DMS53 (cell line): ENCODE measurements around the gene CSNK2B.
"Not testable (repeated sequence)": the region's sequence is repeated elsewhere in the genome, so short reads cannot be mapped to it uniquely, and the experiment has no call there.

Experiments used
- DNase-seq: peaks from one replicate; lab custom pipeline; 2025; lab: John Stamatoyannopoulos, UW

CSNK2B gene

DNA sequence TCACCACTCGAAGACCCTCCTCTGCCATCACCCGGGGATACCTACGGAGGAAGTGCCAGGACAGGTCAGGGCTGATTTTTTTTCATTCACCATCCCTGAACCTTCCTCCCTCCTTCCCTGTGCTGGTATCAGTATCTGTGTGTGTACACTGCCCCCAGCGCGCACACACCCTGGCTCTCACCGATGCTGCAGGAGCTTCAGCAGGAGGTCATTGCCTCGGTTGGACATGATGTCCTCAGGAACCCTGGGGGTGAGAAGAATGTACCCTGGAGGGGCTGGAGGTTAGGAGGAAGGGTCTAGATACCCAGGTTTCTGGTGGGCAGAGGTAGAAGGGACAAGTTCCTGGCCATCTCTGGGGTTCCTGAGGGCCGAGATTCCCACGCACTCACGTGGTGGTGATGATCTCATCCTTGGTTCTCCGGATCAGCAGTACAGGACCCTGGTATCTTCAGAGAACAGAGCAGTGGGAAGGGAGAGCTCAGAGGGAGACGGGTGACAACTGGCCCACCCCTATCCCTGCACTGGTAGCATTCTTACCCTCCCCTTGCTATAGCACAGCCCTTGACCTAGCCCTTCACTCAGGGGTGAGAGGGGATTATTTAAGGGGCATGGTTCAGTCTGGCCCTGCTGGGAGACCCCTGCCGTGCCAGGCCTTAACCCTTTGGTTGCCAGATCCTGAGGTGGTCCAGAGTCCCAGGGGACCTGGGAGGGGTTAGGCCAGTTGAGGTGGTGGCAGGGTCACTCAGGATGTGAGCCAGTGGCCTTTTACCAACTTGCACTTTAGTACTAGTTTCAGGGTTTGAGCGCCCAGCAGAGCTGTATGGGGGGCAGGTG lies 22.2 kb downstream of the CSNK2B start:
- DNase-seq, result no peak

DNA sequence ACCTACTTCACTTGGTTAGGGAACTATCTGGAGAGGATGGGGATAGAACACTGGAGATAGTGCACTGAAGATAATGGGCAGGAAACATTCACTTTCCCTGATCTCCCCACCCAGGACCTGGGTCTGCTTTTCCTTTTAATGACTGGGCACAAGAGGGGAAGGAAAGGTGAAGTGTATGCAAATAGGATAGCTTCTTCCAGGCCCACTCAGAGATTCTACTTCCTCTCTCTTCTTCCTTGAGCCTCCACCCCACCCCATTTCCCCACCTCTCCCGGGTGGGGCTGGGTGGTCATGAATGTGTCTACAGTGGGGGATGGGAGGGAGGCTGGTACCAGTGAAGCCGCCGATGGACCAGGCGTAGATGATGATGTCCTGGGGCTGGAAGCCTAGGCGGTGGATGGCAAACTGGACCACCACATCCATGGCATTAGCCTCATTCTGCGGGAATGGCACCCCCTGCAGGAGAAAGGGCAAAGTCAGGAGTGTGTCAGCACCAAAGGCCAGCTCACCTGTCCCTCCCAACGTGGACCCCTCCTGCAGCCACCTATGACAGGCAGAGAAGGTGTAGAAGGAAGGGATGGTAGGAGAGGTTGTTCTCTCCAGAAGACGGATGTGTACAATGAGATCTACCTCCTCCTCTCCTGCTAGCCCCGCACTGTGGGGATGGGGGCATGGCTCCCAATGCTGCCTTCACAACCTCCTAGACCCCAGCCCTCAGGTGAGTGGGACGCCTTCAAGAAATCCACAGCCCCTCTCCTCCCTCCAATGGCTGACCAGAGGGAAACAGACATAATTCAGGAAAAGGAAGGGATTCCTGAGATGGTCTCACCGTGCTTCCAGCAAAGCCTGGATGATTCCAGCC lies 23.6 kb downstream of the CSNK2B start:
- DNase-seq, result peak; percentile 21

GRCh38 chr6:31690231-31691077 lies 24.6 kb downstream of the CSNK2B start:
- no peak for DNase-seq

GRCh38 chr6:31691078-31691463 lies 25.2 kb downstream of the CSNK2B start:
- DNase-seq, result no peak

GRCh38 chr6:31691564-31692108 lies 25.8 kb downstream of the CSNK2B start:
- DNase-seq, result no peak

DNA sequence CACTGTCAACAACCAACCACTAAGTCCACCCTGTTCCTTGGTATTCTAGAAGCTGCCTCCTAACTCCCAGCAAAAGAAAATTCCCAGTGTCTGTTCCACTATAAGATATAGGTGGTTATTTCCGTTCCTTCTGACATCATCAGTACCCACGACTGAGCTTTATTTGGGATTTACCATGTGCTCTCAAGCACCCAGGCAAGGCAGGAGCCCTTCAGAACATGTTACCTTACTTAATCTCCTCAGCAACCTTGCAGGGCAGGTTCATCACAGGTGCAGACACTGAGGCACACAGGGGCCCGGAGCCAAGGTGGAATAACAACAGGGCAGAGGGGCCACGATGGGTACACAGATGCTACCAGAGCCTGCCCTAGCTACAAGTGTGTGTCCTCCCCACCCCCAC lies 26.5 kb downstream of the CSNK2B start:
- DNase-seq, result no peak

GRCh38 chr6:31692886-31693285 lies 27.0 kb downstream of the CSNK2B start:
- no peak for DNase-seq

DNA sequence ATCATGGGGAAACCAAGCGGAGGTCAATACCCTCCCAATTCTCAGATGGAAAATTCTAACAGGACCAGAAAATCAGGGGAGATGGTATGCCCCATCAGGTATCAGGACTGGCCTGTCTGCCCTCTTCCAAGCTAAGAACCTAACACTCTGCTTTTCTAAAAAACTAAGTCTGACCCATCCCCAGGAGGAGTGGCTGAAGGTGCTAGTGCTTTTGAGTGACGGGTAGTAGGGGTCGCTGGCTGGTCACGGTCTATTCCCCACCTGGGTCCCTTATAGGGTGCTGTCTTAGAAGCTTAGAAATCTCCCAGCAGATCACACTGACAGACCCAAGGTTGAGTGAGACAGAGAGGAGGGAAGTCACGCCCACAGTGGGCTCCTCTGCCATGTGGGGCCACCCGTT lies 27.7 kb downstream of the CSNK2B start:
- no peak for DNase-seq

GRCh38 chr6:31697555-31697954 lies 31.7 kb downstream of the CSNK2B start:
- peak; percentile 17 for DNase-seq

GRCh38 chr6:31700740-31701401 lies 35.0 kb downstream of the CSNK2B start:
- no peak for DNase-seq

DNA sequence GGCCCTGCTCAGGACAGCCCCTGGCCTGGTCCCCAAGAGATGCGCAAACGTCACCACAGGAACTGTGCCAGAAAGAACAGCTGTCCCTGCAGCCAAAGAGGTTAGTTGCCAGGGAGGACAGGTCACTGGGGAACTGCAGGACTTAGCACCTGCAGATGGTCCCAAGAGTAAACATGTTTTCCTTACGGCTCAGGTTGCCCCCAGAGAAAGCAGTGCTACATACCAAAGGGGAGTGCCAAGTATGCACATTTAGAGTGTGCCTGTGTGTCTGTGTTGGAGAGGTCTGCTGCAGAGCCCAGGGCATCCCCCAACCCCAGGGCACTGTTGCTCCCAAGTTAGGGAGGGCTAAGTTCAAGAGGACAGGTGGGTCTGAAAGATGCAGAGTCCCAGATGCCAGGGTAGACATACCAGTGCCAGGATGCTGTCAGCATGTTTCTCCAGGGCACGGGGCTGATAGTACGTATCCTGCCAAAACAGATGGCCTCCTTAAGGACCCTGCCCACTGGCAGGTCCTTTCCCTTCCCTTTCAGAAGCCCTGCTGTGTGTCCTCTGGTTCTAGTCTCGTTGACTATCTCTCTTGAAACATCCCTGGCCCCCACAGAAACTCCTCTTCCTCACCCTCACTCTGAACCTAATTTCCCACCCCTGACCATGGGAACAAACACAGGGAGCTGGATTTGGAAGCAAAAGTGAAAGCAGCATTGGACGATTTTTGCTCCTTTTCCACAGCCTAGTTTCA lies 36.0 kb downstream of the CSNK2B start:
- DNase-seq, result peak; percentile 70

DNA sequence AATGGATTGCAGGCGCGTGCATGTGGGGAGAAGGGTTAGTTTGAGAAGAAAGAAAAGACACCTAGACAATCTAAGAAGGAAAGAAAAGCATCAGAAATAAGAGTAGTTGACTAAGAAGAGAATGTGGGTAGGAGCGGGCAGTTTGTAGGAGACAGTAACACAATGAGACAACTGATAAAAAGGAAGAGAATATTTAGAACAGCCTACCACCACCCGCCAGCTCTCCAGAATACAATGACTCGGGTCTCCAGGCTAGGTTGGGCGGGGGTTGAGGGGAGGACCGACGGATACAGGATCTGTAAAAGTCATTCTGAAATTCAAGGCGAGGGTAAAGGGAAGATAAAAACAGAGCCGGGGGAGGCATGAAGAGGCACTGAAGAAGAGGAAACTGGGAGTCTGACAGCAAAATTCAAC lies 36.5 kb downstream of the CSNK2B start:
- DNase-seq, result no peak

DNA sequence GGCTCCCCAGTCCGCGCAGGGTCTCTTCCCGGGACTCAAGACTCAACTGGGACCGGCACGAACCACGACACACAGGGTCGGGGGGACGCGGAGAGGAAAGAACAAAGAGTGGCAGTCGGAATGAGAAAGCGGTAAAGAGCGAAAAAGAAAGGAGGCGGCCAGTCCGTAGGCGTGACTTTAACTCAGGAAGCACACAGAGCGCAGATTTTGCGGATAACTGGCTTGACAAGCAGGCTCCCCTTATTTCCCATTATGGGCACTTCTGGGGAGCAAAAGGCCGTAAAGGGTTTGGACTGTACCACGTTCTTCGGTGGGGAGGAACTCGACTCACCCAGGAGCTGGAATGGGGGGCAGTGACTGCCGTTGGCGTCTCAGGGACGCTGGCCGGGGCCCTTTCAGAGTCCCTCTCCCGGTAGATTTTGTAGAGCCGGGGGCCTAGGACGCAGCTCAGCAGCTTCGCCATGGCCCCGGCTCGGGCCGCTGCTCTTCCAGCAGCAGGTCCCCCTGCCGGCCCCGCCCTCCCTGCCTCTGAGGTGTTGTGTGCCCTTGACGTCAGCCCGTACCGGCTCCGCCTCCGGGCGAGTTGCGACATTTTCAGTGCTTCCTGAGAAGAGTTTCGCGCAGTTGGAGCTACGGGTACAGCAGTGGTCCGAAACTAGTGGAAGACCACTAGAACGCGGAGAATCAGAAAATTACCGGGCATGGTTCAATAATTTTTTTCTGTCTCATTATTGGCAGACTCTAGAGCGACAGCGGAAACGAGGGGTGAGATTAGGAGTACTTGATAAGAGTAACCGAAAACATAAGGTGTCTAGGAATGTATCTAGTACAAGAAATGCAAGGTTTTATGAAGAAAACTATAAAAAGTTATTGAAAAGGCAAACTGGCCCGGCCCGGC lies 37.2 kb downstream of the CSNK2B start, which contains the start of gene ABHD16A:
Gene ABHD16A, minus strand, starts transcription at position 506 of the 898 bp plus-strand sequence. Its CDS starts 43 bp downstream, at position 463.
- DNase-seq, result peak; percentile 99

- DNase-seq, result no peak
These were observed 40.1 kb downstream of the CSNK2B start for GRCh38 chr6:31705931-31706330.

GRCh38 chr6:31706599-31706998 lies 40.7 kb downstream of the CSNK2B start, which contains the start of gene LY6G6F:
TSS of gene LY6G6F (plus strand) at chr6:31706866. CDS start at chr6:31706907, 41 bp downstream.
- no peak for DNase-seq

- no peak for DNase-seq
These were observed 41.8 kb downstream of the CSNK2B start for GRCh38 chr6:31707701-31708100.

DNA sequence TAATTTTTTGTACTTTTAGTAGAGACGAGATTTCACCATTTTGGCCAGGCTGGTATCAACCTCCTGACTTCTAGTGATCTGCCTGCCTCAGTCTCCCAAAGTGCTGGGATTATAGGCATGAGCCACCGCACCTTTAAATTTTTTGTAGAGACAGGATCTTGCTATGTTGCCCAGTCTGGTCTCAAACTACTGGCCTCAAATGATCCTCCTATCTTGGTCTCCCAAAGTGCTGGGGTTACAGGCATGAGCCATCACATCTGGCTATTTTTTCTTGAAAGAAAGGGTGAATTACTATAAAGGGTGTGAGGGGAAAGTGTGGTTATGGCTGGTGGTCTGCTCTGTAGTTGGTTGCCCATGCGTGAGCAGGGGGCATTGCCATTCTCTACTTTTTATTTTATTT lies 42.3 kb downstream of the CSNK2B start:
- DNase-seq, result no peak

- DNase-seq, result not testable (repeated sequence)
These were observed 43.3 kb downstream of the CSNK2B start for GRCh38 chr6:31709157-31709556.

DNA sequence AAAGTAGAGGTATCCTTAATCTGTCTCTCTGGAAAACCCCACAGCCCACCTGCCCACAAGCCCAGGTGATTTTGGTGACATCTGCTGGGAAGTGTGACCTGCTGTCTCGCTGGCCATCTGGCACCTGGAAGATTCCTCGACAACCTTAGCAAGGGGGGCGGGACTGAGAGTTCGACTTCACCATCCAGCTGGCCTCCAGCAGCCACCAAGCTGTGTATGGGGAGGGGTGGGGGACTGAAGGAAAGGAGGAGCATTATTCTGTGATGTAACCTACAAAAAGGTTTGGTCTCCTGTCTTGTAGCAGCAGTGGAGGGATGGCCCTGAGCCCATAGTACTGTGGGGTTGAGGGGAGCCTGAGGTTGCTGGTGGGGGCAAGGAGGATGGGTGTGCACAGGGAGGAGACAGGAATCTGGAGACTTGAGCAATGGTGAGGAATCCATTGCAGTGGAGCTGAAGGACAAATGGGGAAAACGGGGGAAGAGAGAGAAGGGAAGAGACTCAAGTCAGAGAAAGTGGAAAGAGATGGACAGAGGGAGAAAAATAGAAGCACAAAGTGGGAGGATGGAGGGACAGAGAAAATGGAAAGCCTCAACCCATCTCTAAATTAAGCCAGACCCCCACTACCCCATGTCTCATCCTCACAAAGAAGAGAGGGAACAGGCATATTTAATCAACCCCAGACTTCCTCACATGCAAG lies 44.8 kb downstream of the CSNK2B start:
- no peak for DNase-seq
